Osteocyte (in vitro differentiated cells): Measurements from ENCODE around the gene TTC27. TPM values are rescaled to one million over a fixed set of nuclear protein-coding genes. Genes with fewer than 3 reads are reported as not detected.
"Not testable (repeated sequence)": the region's sequence is repeated elsewhere in the genome, so short reads cannot be mapped to it uniquely, and the experiment has no call there.

ENCODE experiments used
- DNase-seq: peaks from one replicate; pipeline ENCODE4 v3.0.0; 2021; ENCODE audit warnings: mixed read lengths; ENCODE audit not compliant: unreplicated experiment; ENCODE audit errors: extremely low spot score
- H3K27ac Mint-ChIP-seq: one replicate; pipeline ENCODE4 v1.8.0; 2021; ENCODE audit warnings: mild to moderate bottlenecking, mixed read lengths; ENCODE audit not compliant: unreplicated experiment
- H3K27me3 Mint-ChIP-seq: one replicate; pipeline ENCODE4 v1.8.0; 2021; ENCODE audit warnings: mixed read lengths; ENCODE audit not compliant: unreplicated experiment
- H3K36me3 Mint-ChIP-seq: one replicate; pipeline ENCODE4 v1.8.0; 2021; ENCODE audit warnings: mixed read lengths; ENCODE audit not compliant: unreplicated experiment
- H3K4me1 Mint-ChIP-seq: one replicate; pipeline ENCODE4 v1.8.0; 2021; ENCODE audit warnings: mixed read lengths; ENCODE audit not compliant: unreplicated experiment
- H3K4me3 Mint-ChIP-seq: one replicate; pipeline ENCODE4 v1.8.0; 2021; ENCODE audit warnings: mild to moderate bottlenecking, moderate library complexity, mixed read lengths; ENCODE audit not compliant: unreplicated experiment
- H3K9me3 Mint-ChIP-seq: one replicate; pipeline ENCODE4 v1.8.0; 2021; ENCODE audit warnings: mixed read lengths; ENCODE audit not compliant: unreplicated experiment
- total RNA-seq: library from RNA; stranded (reverse); gene quantifications from 2 replicates; pipeline ENCODE4 v1.2.1, GENCODE V29; 2021
- TF ChIP-seq, protein P1 (sequence below): fragments of 200-600 bp; sonication (generic); IDR thresholded peaks from 2 replicates; pipeline ENCODE4 v1.5.0; 2021; ENCODE audit warnings: antibody characterized with exemption, mild to moderate bottlenecking, moderate library complexity

The TTC27 gene
- total RNA-seq, 1 donor from 2014 or later, result 14.2 TPM

- Mint-ChIP-seq H3K27ac (no peak overlapping the region), H3K27me3 (no peaks in the 10 kb centered on the region), H3K4me3 (no peak overlapping the region), H3K36me3 (peaks cover 21% of the 10 kb centered on the region), H3K9me3 (peaks cover 16% of the 10 kb centered on the region), H3K4me1 (peaks cover 22% of the 10 kb centered on the region)
- no peak for DNase-seq
- TF ChIP-seq, protein P1, sequence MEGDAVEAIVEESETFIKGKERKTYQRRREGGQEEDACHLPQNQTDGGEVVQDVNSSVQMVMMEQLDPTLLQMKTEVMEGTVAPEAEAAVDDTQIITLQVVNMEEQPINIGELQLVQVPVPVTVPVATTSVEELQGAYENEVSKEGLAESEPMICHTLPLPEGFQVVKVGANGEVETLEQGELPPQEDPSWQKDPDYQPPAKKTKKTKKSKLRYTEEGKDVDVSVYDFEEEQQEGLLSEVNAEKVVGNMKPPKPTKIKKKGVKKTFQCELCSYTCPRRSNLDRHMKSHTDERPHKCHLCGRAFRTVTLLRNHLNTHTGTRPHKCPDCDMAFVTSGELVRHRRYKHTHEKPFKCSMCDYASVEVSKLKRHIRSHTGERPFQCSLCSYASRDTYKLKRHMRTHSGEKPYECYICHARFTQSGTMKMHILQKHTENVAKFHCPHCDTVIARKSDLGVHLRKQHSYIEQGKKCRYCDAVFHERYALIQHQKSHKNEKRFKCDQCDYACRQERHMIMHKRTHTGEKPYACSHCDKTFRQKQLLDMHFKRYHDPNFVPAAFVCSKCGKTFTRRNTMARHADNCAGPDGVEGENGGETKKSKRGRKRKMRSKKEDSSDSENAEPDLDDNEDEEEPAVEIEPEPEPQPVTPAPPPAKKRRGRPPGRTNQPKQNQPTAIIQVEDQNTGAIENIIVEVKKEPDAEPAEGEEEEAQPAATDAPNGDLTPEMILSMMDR, result no peak
Observed at GRCh38 chr2:32750880-32751279, 123.0 kb downstream of the TTC27 start.

GRCh38 chr2:32752205-32752604 lies 124.4 kb downstream of the TTC27 start:
- no peak for DNase-seq
- TF ChIP-seq, protein P1, result no peak
- Mint-ChIP-seq H3K36me3 (peaks cover 15% of the 10 kb centered on the region), H3K9me3 (peaks cover 10% of the 10 kb centered on the region), H3K4me1 (peaks cover 28% of the 10 kb centered on the region), H3K27ac (peak overlapping the region; percentile 62), H3K4me3 (no peak overlapping the region), H3K27me3 (no peaks in the 10 kb centered on the region)

- Mint-ChIP-seq H3K4me1 (peaks cover 28% of the 10 kb centered on the region), H3K27ac (peak overlapping the region; percentile 62), H3K4me3 (no peak overlapping the region), H3K9me3 (peaks cover 6% of the 10 kb centered on the region), H3K27me3 (no peaks in the 10 kb centered on the region), H3K36me3 (peaks cover 11% of the 10 kb centered on the region)
- DNase-seq, result no peak
- TF ChIP-seq, protein P1, result no peak
Observed at GRCh38 chr2:32752952-32753351, 125.1 kb downstream of the TTC27 start.

DNA sequence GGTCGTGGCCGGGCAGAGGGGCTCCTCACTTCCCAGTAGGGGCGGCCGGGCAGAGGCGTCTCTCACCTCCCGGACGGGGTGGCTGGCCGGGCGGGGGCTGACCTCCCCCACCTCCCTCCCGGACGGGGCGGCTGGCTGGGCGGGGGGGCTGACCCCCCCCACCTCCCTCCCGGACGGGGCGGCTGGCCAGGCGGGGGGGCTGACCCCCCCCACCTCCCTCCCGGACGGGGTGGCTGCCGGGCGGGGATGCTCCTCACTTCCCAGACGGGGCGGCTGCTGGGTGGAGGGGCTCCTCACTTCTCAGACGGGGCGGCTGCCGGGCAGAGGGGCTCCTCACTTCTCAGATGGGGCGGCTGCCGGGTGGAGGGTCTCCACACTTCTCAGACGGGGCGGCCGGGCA lies 126.8 kb downstream of the TTC27 start:
- H3K4me3 Mint-ChIP-seq, H3K9me3 Mint-ChIP-seq, H3K27ac Mint-ChIP-seq, H3K36me3 Mint-ChIP-seq, DNase-seq, H3K27me3 Mint-ChIP-seq: not testable (repeated sequence)
- peaks cover 28% of the 10 kb centered on the region for H3K4me1 Mint-ChIP-seq

- Mint-ChIP-seq H3K27ac (no peak overlapping the region), H3K9me3 (no peaks in the 10 kb centered on the region), H3K27me3 (no peaks in the 10 kb centered on the region), H3K4me1 (peaks cover 28% of the 10 kb centered on the region), H3K4me3 (no peak overlapping the region), H3K36me3 (peaks cover 9% of the 10 kb centered on the region)
- TF ChIP-seq, protein P1, result no peak
- no peak for DNase-seq
Observed at GRCh38 chr2:32755666-32756065, 127.8 kb downstream of the TTC27 start.
